Cortex of kidney (tissue), 1 donor: ENCODE data around the gene HDLBP.

Source experiments
- DNase-seq: peaks from one replicate; lab custom pipeline; 2025; lab: John Stamatoyannopoulos, UW

The HDLBP gene

DNA sequence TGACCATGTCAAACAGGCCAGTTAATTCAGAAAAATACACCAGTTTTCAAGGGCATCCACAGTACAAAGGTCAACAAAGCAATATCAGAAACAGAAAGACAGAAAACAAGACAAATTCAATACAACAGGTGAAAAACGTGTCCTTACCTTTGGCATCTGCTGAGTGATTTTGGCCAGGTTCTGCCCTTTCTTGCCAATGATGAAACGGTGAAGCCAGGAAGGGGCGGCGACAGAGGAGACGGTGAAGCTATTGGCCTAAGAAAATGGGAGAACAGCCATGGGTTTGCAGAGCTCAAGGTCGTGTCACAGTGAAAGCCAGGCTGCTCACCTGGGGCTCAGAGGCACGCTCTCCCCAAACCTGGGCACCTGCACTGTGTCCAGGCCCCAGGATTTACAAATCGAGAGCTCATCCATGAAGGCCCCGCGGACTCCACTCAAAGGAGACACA, 60.5 kb downstream of the HDLBP start:
- DNase-seq: no peak

DNA sequence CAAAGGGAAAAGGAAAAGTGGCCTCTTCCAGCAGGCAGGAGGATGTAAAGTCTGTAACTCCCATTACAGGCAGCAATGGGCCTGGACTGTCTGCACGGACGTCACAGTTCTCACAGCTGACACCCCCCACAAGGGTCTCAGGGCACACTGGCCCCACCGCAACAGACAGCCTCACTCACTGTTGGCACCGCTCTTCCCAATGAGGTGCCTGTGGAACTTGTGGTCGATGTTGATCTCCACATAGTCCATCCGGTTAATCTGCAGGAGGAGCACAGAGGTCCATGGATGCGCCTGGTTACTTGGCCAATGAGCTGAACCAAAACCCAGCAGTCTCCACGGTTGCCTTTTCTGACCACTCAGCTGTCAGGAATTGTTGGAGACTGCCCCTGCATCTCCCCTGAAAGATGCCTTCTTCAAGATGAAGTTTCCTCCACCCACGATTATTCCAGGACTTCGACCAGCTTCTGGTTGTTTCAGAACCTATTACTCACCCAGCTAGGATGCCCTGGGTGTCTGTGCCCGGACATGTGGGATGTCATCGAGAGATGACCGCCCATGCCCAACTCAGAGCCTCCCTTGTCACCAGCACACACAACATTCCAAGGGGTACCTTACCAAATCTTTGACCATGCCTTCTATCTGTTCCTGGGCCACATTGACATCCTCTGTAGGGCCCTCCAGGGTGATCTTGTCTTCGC, 62.5 kb downstream of the HDLBP start:
- no peak for DNase-seq

DNA sequence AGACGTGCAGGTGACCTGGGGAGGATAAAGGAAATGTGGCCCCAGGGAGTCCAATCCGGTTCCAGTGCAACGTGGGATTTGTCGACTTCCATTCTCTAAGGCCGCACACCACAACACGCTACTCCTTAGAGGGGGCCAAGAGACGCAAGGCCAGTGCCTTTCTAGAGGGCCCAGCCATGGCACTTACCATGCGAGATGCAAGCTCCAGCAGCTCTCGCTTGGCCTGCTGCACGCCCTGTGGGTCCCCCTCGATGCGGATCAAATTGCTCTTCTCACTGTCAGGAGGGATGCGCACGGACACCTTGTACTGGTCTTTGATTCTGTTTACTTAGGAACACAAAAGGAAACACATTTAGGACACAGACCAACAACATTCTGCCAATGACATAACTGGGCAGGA, 65.8 kb downstream of the HDLBP start:
- no peak for DNase-seq

DNA sequence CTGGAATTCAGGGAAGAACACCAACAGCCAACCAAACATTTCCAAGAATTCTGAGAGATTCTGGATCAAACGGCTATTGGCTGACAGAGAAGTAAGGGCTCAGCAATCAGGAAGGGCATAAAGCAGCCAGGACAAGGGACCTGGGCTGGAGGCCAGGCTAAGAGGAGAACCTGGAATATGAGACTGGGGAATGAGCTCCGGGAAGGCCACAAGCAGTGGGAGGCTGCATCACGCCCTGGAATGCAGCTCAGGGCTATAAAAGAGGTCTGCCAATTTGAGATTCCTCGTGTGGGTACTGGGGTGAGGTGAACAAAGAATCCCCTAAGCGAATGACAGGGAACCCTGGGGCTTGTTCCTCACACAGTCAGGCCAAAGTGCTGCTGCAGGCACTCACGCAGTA, 66.6 kb downstream of the HDLBP start:
- DNase-seq: no peak

DNA sequence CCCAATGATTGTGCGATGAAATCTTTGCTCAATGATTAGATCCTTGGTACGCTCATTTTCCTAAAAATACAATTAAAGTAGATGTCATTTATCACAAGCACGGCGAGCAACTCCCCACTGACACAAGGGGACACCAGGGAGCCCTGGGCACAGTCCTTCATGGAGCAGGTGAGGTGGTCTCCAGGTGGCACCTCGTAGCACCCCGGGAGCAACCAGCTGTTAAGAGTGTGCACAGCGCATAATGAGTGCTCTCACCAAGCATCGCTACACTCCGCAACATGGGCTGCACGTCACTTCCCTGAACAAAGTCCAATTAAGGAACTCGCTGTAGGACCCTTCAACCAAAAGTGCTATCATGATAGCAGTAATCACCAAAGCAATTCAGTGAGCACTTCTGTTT, 67.2 kb downstream of the HDLBP start:
- DNase-seq: no peak

DNA sequence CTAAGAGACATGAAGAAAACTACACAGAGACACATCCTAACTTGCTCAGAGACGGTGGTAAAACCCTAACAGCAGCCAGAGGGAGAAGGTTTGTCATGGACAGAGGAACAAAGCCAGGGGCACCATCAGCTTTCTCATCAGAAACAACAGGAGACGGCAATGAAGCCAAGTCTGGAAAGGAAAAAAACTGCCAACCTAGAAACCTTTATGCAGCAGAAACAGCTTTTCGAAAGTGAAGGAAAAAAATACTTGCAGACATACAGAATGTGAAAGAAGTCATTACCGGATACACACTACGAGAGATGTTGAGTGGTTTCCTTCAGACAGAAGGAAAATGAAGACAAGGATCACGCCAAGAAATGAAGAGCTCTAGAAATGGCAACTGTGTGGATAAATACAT, 71.1 kb downstream of the HDLBP start:
- DNase-seq: no peak

DNA sequence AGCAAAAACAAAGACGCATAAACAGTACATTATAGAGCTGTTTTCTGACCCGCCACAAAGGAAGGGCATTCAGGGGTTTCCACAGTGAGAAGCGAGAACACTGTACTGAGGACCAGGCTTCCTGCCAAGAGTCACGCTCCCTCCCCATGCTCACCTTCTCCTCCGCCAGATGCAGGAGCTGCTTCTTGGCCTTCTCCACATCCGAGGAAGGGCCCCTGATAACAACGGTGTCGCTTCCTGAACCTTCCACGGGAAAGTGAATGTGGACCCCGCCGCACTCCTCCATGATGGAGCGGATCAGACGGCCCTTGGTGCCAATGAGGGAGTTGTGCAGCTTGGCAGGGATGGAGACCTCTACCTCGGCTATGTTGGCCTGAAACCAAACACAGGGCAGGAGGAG, 73.2 kb downstream of the HDLBP start:
- DNase-seq: no peak

DNA sequence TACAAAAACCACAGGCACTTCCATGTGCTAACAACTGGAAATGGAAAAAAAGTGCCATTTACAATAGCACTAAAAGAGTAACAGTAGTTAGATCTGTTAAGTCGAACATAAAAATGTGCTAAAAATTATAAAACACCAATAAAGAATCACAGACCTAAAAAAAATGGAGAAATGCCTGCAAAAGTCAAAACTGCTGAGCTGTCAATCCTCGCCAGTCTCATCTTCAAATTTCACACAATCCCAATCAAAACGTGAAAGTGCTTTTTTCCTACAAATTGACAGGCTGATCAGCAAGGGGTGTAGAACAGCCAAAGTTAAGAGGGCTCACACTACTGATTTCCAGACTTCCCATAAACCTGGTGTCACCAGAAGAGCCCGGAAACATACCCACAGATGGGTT, 73.8 kb downstream of the HDLBP start:
- no peak for DNase-seq

DNA sequence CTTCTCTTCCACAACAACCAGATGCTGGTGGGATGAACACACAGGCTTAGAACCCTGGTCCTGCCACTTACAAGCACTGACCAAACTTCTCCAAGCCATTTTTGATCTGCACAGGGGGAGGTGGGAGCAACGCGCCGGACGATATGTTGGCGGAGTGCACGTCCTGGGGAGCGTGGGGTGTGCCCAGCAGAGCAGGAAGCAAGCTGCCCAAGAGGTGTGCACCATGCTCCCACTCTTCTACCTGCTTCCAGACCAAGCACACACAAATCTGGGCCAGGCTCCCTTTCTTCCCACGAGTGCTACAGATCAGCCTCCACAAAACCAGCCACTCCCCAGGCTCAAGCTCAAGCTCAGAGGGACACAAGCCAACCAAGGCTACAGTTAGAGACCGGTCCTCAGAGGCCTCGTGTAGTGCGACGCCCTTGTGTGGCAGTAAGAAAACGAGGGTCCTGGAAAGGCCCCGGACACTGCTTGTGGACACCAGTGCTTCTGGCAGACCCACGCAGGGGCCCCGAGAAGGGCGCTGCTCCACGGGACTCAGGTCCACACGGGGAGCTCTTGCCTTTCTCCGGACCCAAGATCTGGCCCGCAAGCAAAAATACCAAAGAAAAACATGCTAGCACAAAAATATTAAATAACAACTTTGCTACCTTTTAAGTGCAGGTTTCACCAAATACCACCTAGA, 75.0 kb downstream of the HDLBP start:
- DNase-seq: no peak

DNA sequence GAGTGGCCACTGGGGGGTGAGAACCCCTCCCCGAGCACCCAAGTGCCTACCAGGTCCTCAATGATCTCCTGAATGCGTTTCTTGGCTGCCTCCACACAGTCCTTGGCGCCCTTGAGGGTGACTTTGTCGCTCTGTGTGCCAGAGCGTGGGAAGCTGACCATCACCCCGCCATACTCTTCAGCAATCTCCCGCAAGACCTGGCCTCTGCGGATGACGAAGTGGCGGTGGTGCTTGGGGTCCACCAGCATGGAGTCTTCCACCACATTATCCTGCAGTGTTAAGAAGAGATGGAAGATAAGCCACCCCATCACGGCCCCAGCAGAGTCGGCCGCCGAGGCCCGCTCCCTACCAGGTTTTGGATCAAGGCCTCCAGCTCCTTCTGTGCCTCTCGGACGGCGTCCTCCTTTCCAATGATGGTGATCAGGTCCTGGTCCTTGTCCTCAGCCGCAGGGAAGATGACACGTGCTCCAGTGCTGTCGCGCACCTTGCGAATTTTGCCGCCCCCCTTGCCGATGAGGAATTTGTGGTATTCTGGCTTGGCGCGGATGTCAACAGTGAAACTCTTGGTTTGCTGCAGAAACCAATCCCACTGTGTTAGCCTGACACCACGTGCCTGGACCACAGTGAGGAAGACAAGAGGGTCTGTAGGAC, 75.8 kb downstream of the HDLBP start:
- no peak for DNase-seq

DNA sequence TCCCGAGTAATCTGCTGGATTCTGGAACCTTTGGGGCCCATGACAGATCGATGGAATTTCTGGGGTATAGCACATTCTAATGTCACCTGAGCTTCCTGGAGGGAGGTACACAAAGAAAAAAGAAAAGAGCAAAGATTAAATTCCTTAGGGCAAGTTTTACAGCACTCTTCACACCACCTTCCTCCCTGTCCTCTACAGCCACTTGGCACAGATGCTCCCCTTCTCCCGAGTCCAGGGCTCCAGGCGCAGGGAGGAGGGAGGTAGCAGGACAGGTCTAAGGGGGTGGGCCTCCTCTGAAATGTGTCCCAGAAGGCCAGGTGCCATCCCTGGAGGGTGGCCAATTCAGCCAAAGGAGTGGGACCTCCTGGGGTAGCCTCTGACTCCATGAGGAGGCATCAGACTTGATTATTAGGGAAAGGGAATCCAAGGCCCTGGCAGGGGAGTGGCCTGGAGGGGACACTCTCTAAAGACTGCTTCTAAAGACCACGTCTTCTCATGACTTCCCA, 76.7 kb downstream of the HDLBP start:
- DNase-seq: no peak

DNA sequence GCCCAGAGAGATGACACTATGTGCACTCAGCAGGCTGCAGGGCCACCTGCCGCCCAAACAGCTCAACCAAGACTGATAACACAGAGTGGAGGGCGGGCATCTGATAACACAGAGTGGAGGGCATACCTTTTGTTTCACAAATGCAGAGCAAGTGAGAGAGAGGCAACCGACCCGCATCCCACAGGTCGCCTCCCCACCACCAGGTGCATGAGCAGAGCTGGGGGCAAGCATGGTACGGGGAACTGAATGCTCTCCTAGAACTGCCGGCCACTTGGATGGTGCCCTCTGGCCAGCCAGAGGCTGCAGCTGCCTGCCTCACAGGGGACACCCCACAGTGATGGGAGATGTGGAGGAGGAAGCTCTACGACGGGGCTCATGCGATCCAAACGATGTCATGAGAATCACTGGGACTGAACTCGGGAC, 77.5 kb downstream of the HDLBP start:
- no peak for DNase-seq

DNA sequence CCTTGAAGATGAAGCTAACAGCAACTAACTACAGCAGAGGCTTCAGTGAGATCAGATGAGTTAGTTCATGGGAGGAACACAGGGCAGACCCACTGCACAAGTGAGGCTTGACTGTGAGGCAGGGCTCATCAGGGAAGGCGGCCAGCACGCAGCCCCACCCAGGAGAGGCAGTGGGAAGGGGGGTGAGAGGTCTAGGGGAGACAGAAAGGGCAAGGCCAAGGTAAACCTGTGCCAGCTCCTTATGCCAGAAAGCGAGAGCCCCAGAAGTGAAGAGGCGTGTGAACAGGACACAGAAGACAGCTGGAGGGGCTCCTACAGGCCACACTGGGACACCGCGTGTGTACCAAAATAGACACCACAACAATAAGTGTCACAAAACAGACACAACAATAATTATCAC, 78.4 kb downstream of the HDLBP start:
- DNase-seq: no peak

DNA sequence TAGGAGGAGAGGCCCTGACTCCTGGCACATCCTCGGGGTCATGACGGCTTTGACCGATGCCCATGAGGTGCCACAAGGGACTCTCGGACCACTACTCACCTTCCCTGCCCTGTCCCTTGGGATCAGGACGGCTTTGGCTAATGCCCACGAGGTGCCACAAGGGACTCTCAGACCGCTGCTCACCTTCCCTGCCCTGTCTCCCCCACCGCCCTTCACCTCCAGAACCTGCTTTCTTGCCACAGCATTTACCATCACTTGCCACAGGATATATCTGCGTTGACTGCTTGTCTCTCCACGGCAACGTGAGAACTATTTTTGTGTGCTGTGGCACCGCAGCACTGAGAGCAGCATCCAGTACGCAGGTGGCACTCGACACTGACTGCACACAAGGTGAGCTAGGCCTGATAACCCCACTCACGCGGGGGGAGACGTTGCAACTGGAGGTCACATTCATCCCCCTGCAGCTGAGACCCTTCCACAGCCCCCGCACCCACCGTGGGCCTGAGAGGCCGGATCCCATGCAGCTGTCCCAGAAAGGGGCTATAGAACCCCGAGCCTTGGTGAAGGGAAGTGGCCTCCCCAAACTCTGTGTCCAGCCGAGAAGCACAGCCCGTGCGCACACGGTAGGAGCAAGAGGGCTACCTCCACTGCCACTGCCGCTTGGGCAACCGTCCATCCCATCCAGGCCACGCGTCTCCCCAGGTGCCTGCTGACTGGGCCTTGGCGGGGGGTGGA, 79.4 kb downstream of the HDLBP start:
- no peak for DNase-seq

DNA sequence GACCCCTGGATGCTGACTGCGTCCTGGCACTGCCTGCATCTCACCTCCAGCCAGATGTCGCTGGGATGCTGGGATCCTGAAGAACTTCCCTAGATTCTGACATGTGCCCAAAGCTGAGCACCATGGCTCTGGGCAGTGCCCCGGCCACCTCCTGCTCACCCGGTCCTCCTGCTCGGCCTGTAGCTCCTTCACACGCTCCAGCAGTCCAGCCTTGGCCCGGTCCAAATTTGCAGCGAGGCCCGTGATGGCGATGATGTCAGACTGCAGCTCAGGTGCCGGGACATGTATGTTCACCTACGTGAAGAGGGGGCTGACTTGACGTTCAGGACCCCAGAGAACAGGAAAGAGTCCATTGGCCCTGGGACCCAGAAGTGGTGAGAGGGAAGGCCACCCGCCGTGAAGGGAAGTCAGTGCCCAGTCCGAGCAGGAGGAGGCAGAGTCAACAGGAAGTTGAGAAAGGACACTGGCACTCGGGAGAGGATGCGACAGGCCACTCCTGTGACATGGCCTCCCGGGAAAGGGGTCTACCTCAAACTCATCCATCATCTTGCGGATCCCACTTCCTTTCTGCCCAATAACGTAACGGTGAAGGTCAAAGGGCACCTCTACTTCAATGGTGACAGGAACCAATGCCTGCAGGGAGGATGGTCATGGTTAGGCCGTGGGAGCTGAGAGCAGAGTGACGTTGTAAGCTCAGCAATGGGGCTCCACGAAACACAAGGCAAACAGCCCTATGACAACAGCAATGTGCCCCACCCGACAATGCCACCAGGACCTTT, 80.3 kb downstream of the HDLBP start:
- DNase-seq: no peak

DNA sequence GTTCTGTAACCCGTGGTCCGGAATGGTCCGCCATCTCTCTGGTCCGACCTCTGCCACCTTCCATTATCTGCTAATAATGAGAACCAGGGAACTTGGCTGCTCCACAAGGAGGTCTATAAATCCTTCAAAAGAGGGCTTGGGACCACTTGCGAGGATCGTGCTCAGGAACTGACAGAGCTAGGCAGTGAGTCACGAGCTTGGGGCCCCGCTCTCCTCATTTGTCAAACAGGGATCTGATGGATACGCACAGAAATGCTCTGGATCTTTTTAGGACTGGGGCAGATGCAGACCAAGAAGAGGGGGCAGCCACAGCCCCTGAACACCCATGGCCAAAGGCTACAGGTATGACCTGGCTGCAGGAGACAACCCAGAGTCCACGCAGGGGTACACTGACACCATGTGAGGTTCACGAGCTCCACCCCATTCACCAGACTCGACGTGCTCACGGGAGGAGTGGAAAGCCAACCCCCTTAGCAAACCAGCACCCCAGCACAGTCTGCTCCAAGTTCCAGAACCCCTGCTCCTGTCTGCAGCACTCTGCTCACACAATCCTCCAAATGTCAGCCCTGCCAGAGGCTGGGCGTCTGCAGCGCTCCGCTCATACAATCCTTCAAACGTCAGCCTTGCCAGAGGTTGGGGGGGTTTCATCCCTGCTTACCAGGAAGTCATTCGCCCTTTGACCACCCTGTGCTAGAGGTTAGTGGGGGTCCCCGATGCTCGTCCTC, 81.2 kb downstream of the HDLBP start:
- no peak for DNase-seq

DNA sequence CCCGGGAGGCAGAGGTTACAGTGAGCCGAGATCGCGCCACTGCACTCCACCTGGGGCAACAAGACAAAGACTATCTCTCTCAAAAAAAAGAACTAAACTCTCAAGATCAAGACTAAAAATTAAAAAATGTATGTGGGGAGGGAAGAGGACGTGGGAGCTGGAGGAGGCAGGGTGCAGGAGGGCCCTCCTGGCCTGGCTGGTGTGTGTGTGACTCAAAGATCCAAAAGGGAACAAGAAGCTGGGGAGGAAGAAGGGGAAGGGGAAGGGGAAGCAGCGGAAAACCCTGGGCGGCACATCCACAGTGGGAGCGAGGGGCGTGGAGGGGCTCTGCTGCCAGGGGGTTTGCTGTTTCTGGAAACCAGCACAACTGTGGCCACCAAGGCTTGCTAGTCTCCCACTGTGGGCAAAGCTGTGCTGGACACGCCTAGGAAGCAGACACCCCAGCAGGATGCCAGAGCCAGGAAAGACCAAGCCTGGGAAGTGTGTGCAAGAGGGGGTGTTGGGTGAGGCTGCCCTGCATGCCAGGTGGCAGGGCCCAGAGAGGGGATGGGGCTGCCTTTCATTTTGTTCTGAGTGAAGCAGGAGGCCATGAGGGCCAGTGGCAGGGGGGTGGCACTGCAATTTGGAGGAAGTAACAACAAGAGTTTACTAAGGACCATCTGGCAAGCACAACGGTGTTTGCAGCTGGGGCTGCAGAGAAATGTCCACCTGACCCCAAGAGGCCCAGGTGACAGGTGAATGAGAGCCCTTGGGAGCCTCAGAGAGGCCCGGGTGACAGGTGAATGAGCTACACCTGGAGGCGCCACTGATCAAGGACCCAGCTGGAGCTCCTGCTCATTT, 82.5 kb downstream of the HDLBP start:
- DNase-seq: no peak

DNA sequence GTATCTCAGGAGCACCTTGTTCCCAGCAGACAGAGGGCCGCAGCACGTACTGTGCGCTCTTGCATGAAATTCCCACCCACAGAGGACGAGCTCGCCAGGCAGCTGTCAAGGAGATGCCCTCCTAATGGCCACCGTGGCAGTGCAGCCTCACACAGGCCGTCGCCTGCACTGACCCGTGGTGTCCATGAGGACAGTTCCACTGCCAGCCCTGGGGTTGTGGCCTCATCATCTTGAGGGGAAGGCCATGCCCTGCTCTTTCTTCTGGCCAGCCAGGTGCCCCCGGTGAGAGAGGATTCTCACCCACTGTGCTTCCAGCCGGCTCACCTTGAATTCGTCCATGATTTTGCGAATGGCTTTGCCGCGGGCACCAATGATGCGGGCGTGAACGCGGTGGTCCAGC, 85.0 kb downstream of the HDLBP start:
- DNase-seq: no peak

DNA sequence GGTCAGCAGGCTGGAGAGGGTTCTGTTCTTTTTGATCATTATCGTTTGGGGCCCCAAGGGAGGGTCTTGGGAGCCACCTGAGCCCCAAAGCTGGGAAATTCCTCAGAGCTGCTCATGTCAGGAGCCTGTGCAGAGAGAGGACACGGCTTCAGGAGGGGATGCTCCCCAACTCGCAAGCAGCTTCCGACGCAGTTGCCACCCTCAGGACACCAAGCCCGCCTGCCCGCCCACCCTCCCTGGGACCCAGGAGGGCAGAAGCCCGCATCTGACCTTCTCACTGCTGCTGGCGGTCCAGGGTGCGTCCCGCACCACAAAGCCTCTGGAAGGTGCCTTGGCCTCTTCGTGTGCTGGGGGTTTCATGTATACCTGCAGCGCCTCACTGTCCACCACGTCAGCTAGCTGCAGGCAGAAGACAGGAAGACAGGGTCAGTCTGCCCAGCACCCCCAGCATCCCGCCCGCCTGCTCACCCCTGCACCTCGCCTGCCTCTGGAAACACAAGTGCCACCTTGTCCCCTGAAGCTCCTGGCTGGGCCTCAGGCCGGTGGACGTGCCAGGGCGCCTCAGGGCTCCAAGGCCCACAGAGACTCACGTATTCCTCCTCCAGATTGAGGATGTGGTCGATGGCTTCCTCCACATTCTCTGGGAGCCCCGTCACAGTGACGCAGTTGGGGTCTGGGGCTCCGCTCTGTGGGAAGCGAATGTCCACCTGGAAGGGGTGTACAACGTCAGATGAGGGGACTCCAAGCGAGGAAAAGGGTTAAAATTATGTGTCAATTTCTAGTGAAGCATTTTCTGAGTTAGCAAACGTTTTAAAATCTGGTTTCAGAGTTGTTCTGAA, 85.7 kb downstream of the HDLBP start:
- no peak for DNase-seq
